Small intestine (tissue), 16 donors: Measurements from ENCODE around the gene XAGE5. TPM values are rescaled to one million over a fixed set of nuclear protein-coding genes. Genes with fewer than 3 reads are reported as not detected.
"Not testable (repeated sequence)": the region's sequence is repeated elsewhere in the genome, so short reads cannot be mapped to it uniquely, and the experiment has no call there.

Experiments
- DNase-seq, 2 donors: peaks; one replicate each; pipeline versions ENCODE4 v3.0.0 to v3.0.0-alpha.2; 2013
- FAIRE-seq: peaks from 2 replicates; lab custom pipeline; 2012; peaks lifted over from hg19 to GRCh38; lab: Jason Lieb, UNC
- H3K27ac ChIP-seq, 3 donors: one replicate each; pipeline ENCODE4 v1.5.1; 2013; ENCODE audit warnings: low read length in 2 of 3, mild to moderate bottlenecking in 2 of 3, control low read depth in 1 of 3, inconsistent platforms in 1 of 3, low read depth in 1 of 3, moderate library complexity in 1 of 3
- H3K27me3 ChIP-seq, 3 donors: one replicate each; pipeline ENCODE4 v1.6.1; 2013; ENCODE audit warnings: low read length in 3 of 3, inconsistent platforms in 1 of 3; ENCODE audit not compliant: control insufficient read depth in 3 of 3, insufficient read depth in 3 of 3
- H3K36me3 ChIP-seq, 3 donors: one replicate each; pipeline ENCODE4 v1.6.1; 2013; ENCODE audit warnings: low read length in 3 of 3, inconsistent platforms in 1 of 3, low read depth in 1 of 3, mild to moderate bottlenecking in 1 of 3, moderate library complexity in 1 of 3; ENCODE audit not compliant: control insufficient read depth in 3 of 3, insufficient read depth in 2 of 3
- H3K4me1 ChIP-seq, 3 donors: one replicate each; pipeline ENCODE4 v1.6.1; 2013; ENCODE audit warnings: low read length in 2 of 3, inconsistent platforms in 1 of 3, low read depth in 1 of 3, mild to moderate bottlenecking in 1 of 3, moderate library complexity in 1 of 3; ENCODE audit not compliant: control insufficient read depth in 3 of 3, insufficient read depth in 2 of 3
- H3K4me3 ChIP-seq, 3 donors: one replicate each; pipeline ENCODE4 v1.5.1; 2013; ENCODE audit warnings: low read length in 3 of 3, control low read depth in 1 of 3, inconsistent platforms in 1 of 3, low read depth in 1 of 3, mild to moderate bottlenecking in 1 of 3, moderate library complexity in 1 of 3
- H3K9me3 ChIP-seq, 2 donors: one replicate each; pipeline ENCODE4 v1.6.1; 2013; ENCODE audit warnings: low read depth in 1 of 2, low read length in 1 of 2; ENCODE audit not compliant: control insufficient read depth in 2 of 2, insufficient read depth in 1 of 2
- WGBS, 3 donors: extraction: QIAGEN DNeasy Blood & Tissue Kit; methylation state at CpG; one replicate each; pipeline ENCODE4 v1.1.7; 2013; 5-methylcytosine and 5-hydroxymethylcytosine counted together
- long read RNA-seq, 10 donors: transcript quantifications; one replicate each; lab custom pipeline, GENCODE V29; 2026
- polyA plus RNA-seq, 4 donors: library from polyadenylated mRNA; stranded (reverse) in 3 of 4; unstranded in 1 of 4; fragments of 200-250 nt in 3 of 4; fragments of 120-200 nt in 1 of 4; gene quantifications; one replicate each; pipeline versions ENCODE4 v1.2.1 to v1.2.3, GENCODE V29; 2013
- donor health status: healthy with polysubstance abuse.
- donor health status: control.
- donor health status: control.
- donor health status: Bipolar disorder and iron deficiency.
- donor health status: healthy.

The XAGE5 gene
- polyA plus RNA-seq, result not detected
- long read RNA-seq, donor 1, result 0 reads
- long read RNA-seq, donor 2, result 0 reads
- long read RNA-seq, donor 3, result 0 reads
- long read RNA-seq, donor 4, result 0 reads
- long read RNA-seq, donor 5, result 0 reads
- long read RNA-seq, donor 6, result 0 reads
- long read RNA-seq, donor 7, result 0 reads
- long read RNA-seq, donor 8, result 0 reads
- long read RNA-seq, donor 9, result 0 reads
- long read RNA-seq, donor 10, result 0 reads

DNA sequence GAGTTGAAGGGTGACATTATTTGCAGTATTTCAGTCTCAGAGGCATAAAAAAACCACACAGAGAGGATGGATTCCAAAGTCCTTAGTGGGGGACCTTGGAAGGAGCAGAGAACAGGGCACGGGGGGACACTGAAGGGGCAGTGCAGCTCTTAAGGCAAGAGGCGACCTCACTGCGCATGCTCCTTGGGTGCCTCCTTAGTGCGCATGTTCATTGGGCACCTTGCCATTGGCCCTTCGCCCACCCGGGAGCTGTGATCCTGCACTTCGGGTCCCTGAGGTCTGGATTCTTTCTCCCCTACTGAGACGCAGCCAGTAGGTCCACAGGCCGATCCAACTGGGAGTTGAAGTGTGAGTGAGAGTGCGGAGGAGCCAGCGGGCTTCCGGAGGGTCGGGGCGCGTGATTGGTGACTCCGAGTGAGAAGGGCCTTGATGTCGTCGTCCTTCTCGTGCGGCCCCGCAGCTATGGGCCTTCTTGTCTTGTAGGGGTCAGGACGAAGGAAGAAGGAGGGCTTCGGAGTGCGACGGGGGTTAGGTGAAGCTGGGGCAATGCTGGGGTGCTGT lies at the start of gene XAGE5:
Gene XAGE5, plus strand, starts transcription at position 223 of the 561 bp plus-strand sequence. CDS start 1,280 bp downstream, outside the sequence.
- Histone ChIP-seq H3K9me3 (no peaks in the 10 kb centered on the region), H3K4me3 (no peak within 1 kb of the TSS), H3K27ac (no peak within 1 kb of the TSS), H3K27me3 (no peaks in the 10 kb centered on the region), H3K36me3 (no peaks in the 10 kb centered on the region), H3K4me1 (no peaks in the 10 kb centered on the region)
- DNase-seq (no peak), FAIRE-seq (no peak)
- WGBS, 3 donors, result 89 to 92% (median 92%) methylated on average over 25 of the region's 25 CpGs

GRCh38 chrX:52765983-52766382 lies 45.1 kb upstream of the XAGE5 start:
- H3K27ac ChIP-seq, H3K4me1 ChIP-seq, H3K9me3 ChIP-seq, H3K36me3 ChIP-seq, H3K4me3 ChIP-seq, H3K27me3 ChIP-seq, FAIRE-seq, DNase-seq: not testable (repeated sequence)
- 47% methylated on average over 2 of the region's 5 CpGs; no CpG with 5 or more reads in 2 of the 3 donors for WGBS, 3 donors

- FAIRE-seq, DNase-seq, H3K9me3 ChIP-seq, H3K27me3 ChIP-seq, H3K4me3 ChIP-seq, H3K36me3 ChIP-seq, H3K4me1 ChIP-seq, H3K27ac ChIP-seq: not testable (repeated sequence)
- 80 to 96% (median 84%) methylated on average over 8 to 9 of the region's 11 CpGs for WGBS, 3 donors
Observed at GRCh38 chrX:52773504-52773903, 37.6 kb upstream of the XAGE5 start.

DNA sequence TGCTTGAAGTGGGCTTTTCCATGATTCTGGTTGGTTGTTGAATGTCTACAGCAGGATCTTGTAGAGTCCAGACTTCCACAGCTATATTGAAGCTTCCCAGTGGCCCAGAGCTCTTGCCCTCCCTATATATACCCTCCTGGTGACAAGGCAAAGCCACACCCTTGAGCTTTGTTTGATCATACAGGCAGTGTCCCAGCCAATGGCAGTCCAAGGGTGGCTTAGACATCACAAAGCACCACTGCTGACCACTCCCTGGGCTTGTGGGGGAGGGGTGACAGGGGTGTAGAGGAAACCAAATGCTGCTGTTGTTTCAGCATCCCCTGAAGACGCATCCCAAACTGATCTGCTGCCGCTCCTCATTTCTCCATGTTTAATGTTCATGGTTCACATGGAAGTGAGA lies 13.8 kb upstream of the XAGE5 start, which contains the start of gene SPANXN5:
Gene SPANXN5, minus strand, starts transcription at position 101 of the 400 bp plus-strand sequence. Its CDS starts 79 bp downstream, at position 22.
- H3K4me1 ChIP-seq, H3K36me3 ChIP-seq, DNase-seq, H3K27ac ChIP-seq, FAIRE-seq, H3K27me3 ChIP-seq, H3K9me3 ChIP-seq, H3K4me3 ChIP-seq: not testable (repeated sequence)
- WGBS, 3 donors, result 83 to 96% (median 95%) methylated on average over 1 to 2 of the region's 2 CpGs

DNA sequence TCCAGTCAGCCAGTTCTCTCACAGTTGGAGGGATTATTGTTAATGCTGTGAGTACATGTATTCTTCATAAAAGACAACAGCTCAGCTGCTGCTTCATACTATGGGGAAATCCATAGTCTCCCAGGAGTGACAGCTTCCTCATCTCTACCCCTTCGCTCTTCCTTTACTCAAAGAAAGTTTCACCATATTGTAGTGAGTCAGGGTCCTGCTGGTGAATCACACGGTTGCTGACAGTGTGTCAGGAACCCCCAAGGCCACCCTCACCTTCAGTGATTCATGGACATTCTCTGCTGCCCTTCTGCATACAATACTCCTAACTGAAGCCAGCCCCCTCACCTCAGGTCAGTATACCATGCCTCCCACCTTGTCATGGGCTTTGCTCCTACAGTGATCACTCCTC lies 6.2 kb upstream of the XAGE5 start:
- not testable (repeated sequence) for H3K9me3 ChIP-seq, H3K4me1 ChIP-seq, H3K36me3 ChIP-seq, H3K27me3 ChIP-seq, FAIRE-seq, H3K27ac ChIP-seq, DNase-seq, H3K4me3 ChIP-seq
- WGBS, 3 donors, result 72 to 80% (median 78%) methylated on average over 2 of the region's 2 CpGs

DNA sequence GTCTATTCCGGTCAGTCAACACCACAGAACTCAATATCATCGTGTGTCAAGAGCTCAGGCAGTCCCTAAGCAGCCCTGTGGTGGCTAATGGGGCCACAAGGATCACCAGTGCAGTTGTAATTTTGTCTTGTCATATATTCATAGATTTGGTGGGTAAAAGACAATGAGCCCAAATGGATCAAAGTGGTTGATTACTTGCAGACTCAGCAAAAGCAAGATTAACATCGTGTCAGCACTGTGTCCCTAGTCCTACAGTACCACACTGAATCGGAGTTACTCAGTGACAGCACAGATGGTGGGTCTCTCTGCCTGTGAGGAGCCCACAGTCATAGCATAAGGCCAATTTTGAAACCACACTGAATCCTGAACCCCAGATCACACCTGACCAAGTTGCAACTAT lies 8.7 kb downstream of the XAGE5 start:
- FAIRE-seq (no peak), DNase-seq (no peak)
- no peaks in the 10 kb centered on the region for H3K27me3 ChIP-seq
- H3K36me3 ChIP-seq, result no peaks in the 10 kb centered on the region
- no peak overlapping the region for H3K4me3 ChIP-seq
- no peaks in the 10 kb centered on the region for H3K4me1 ChIP-seq
- WGBS, 3 donors, result 65 to 90% (median 82%) methylated on average over 4 of the region's 4 CpGs
- no peaks in the 10 kb centered on the region for H3K9me3 ChIP-seq
- no peak overlapping the region for H3K27ac ChIP-seq

DNA sequence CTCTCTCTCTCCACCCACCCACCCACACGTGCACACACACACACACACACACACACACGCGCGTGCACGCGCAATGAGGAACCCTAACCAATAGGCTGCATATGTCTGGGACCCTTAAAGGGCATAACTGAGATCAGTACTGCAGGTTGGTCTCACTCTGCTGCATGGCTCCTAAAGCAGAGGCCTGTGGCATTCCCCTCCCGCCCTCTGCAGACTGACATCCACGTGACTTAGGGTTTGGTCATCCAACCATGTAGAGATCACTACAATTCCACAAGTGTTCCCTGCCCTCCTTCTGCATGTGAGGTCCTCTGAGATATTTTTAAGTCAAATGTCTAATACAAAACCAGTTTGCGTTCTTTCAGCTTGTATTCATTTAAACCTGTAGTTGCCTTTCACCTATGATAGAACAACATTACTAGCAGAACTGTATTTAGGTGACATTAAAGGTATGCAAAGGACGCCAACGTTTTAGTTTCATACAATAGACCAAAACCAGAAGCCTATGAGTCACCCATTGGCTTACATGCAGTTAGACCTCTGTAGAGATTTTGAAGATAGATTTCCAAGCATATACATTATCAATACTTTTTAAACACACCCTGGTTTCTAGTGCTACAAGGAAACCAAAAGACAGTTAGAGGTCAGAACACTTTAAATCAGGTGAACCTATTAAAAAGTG lies 10.1 kb downstream of the XAGE5 start:
- DNase-seq (no peak), FAIRE-seq (no peak)
- Histone ChIP-seq H3K36me3 (no peaks in the 10 kb centered on the region), H3K4me3 (no peak overlapping the region), H3K9me3 (no peaks in the 10 kb centered on the region), H3K27ac (no peak overlapping the region), H3K4me1 (no peaks in the 10 kb centered on the region), H3K27me3 (no peaks in the 10 kb centered on the region)
- WGBS, 3 donors, result 83 to 90% (median 87%) methylated on average over 11 of the region's 11 CpGs

- Histone ChIP-seq H3K9me3 (no peaks in the 10 kb centered on the region), H3K4me1 (no peaks in the 10 kb centered on the region), H3K36me3 (no peaks in the 10 kb centered on the region), H3K27me3 (no peaks in the 10 kb centered on the region), H3K4me3 (no peak overlapping the region), H3K27ac (no peak overlapping the region)
- FAIRE-seq (no peak), DNase-seq (no peak)
- 44 to 82% (median 60%) methylated on average over 2 of the region's 2 CpGs for WGBS, 3 donors
Observed at GRCh38 chrX:52824608-52825007, 13.5 kb downstream of the XAGE5 start.
